B cell (primary cell): ENCODE measurements around the gene GANAB.

Experiments
- CTCF ChIP-seq: fragments of 200-600 bp; IDR thresholded peaks from one replicate; pipeline ENCODE4 v1.8.0; 2022; ENCODE audit warnings: antibody characterized with exemption, mild to moderate bottlenecking
- EZH2 ChIP-seq: IDR thresholded peaks from 2 replicates; pipeline ENCODE4 v1.6.1; 2012; ENCODE audit warnings: borderline replicate concordance, low read depth, mild to moderate bottlenecking, moderate library complexity, low read length; ENCODE audit not compliant: insufficient read depth, poor library complexity, severe bottlenecking

GRCh38 chr11:62645946-62646824, at the start of gene GANAB:
- TF ChIP-seq CTCF (no peak), EZH2 (no peak)
